ENCODE measurements around the gene ATF1.

Gene ATF1

GRCh38 chr12:50763639-50764285, at the start of gene ATF1:
ATF1 (plus strand) TSS chr12:50764101; CDS start chr12:50780146, 16,045 bp downstream.
- DNase-seq: peak; percentile 81

GRCh38 chr12:50715174-50715573, 48.7 kb upstream of the ATF1 start:
- no peak for DNase-seq

GRCh38 chr12:50718760-50719159, 45.1 kb upstream of the ATF1 start:
- no peak for DNase-seq

DNA sequence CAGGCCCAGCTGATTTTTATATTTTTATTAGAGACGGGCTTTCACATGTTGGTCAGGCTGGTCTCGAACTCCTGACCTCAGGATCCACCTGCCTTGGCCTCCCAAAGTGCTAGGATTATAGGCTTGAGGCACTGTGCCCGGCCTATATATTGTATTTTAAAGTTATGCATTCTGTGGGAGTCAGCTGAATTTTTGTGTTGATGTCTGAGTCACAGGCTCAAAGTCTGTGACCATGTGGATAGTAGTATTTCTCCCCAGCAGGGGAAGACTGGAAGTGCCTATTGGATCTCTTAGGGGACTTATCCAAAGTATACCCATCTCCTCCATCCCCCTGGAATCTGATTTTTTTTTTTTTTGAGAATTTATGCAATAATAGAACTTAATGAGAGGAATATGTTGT, 43.8 kb upstream of the ATF1 start:
- no peak for DNase-seq

- DNase-seq: no peak
Observed at GRCh38 chr12:50720501-50720900, 43.4 kb upstream of the ATF1 start.

DNA sequence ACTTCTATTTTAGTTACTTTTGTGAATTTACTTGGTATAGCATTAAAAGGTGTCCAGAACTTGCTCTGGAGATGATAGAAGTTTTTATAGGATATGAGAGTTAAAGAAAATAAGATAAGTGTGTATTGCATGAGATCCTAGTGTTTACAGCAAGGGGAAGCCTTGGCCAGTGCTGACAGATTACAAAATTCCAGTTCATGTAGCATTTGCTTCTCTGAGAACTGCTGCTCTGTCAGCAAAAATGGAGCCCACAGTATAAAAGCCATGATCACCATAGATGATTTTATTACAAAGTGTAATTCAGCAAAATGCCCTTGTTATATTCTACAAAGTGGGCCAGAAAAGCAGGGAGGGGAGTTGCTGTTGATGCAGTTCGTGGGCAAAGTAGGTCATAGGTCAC, 40.0 kb upstream of the ATF1 start:
- DNase-seq: no peak

DNA sequence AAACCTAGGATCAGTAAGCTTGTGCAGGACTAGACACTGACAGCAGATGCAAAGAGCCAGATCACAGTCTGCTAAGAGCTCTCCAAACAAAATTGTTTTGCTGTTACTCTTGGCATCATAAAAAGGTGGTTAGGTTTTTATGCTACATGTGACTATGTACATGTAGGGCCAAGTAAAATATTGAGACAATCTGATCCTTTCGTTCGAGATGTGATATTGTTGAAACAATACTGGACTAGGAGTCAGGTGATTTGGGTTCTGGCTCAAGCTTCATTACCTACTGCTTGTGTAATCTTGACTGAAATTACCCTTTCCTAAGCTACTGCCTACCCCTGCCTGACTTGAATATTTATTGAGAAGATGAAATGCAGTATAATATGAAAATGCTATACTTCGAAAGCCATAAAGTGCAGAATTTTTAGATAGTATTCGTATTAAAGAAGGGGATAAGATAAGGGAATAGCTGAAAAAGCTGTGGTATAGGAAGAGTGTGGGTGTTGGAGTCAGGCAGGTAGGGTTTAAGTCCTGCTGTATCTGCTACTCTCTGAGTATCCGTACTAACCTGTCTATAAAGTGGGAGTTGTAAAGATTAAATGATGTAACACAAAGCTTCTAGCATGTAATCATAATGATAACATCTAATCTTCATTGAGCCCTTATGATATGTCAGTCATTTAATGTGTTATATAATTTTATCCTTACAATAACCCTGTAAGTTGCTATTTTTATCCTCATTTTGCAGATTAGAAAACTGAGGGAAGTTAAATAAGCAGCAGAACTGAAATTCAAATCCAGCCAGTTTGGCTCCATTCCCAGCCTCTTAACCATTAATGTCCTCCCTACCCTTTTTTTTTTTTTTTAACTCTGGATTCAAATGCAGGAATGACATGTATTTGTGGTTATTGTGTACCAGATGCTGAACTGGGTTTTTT, 38.6 kb upstream of the ATF1 start:
- no peak for DNase-seq

- DNase-seq: no peak
Observed at GRCh38 chr12:50727466-50727865, 36.4 kb upstream of the ATF1 start.

DNA sequence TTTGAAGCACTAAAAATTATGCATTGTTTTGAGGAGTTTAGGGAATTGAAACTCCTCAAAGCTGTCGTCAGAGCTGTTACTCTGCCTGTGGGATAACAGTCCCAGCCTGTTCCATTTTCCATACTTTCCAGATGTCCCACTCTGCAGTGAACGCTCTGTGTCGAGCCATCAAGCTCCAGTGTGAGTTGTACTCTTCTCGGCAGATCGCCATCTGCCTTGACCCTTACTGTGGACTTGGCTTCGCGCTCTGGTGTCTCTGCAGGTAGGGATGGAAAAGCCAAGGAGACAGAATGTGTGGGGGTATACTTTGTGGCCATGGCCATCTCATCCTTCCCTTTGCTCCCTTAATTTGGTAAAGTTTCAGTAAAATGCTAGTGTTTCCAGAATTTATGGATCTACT, 35.5 kb upstream of the ATF1 start:
- no peak for DNase-seq

DNA sequence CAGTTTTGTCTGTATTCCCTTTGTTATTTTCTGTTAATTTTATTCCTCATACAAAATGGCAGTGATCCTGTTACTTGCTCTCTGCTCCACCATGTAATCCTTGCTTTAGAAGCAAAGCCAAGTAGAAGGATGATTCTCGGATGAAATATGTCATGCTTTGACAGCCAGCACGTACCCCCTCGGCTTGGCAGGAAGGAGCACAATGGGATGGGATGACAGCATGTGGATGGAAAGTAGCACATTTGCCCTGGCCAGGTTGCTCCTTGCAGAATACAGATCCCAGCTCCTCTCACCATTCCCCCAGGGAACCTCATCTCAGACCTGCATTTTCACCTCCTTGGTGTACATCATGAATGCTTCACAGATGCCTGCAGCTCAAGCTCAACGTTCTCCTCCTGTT, 35.1 kb upstream of the ATF1 start:
- no peak for DNase-seq

GRCh38 chr12:50732591-50732990, 31.3 kb upstream of the ATF1 start:
- DNase-seq: no peak

DNA sequence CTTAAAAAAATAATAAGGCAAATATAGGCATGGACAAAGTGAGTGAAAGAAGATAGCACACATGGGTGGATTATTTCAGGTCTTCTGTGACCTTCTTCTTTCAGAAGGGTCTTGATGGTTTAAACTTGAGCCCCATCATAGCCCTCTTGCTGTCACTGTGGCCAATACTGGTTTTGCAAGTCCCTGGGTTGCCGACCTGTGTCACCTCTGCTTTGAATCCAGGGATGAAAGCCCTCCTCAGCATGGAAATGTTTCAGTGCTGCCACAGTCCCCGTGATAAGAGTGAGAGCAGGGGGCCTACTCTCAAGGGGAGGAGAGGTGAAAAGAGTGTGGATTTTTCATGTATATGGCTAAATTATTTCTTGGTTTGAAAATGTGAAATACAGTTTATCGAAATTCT, 30.2 kb upstream of the ATF1 start:
- no peak for DNase-seq

- no peak for DNase-seq
Observed at GRCh38 chr12:50734409-50735263, 29.3 kb upstream of the ATF1 start.

- DNase-seq: no peak
Observed at GRCh38 chr12:50739611-50740010, 24.3 kb upstream of the ATF1 start.

DNA sequence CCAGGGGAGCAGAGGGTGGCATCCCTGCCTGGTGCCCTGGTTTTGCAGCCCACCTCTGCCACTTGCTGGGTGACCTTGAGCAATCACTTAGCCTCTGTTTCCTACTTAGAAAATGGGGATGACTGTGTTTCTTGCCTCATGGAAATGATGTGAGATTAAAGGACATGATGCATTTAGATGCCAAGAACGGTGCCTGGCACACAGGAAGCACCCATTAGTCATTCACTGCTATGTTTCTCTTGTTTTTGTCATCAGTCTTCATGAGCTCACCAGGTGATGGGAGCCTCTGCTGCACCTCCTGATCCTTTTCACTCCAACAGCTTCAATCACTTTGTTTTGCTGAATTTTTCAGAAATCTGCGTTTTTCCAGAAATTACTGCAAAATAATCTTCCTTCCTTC, 23.6 kb upstream of the ATF1 start:
- DNase-seq: no peak

- DNase-seq: no peak
Observed at GRCh38 chr12:50742776-50743175, 21.1 kb upstream of the ATF1 start.

GRCh38 chr12:50745861-50746260, 18.0 kb upstream of the ATF1 start:
- DNase-seq: no peak

DNA sequence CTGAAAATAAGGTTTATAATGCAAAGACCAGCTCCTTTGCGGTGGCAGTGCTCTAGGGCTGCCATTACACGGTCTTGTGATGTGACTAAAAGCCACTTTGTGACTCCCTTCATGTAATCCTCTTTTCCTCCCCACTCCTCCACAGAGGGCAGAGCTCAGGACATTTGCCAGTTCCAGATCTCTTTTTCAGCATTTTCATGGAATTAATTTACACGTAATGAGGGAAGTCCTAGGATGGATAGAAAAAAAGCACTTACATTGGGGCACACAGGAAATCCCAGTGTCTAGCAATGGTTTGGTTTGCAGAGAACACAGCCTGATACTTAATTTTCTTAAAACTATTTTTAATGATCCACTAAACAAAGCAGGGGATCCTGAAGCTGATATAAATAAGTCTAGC, 17.5 kb upstream of the ATF1 start:
- no peak for DNase-seq

GRCh38 chr12:50747817-50748216, 16.1 kb upstream of the ATF1 start:
- DNase-seq: no peak

DNA sequence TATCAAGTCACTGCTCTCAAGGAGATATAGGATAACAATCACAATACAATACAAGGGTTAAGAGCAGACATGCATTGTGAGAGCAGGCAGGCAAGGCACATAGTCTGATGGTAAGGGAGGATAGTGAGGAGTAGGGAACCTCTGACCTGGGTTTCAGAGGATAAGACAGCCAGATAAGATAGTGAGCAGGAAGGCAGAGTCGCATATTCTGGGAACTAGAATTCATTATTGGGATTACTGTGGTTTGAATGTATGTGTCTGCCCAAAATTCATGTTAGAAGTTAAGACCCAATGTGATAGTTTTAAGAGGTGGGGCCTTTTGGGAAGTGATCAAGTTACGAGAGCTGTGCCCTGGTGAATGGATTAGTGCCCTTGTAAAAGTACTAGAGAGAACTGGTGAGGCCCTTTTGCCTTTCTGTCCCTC, 14.4 kb upstream of the ATF1 start:
- no peak for DNase-seq

- DNase-seq: no peak
Observed at GRCh38 chr12:50750366-50750765, 13.5 kb upstream of the ATF1 start.

- DNase-seq: no peak
Observed at GRCh38 chr12:50751948-50752721, 11.8 kb upstream of the ATF1 start.
